ENCODE data around the gene NFIX. TPM values are rescaled to one million over a fixed set of nuclear protein-coding genes. Genes with fewer than 3 reads are reported as not detected.
A peak's percentile ranks its signal among the peaks of the same experiment; 100 is the strongest.

The NFIX gene
- total RNA-seq, 4 donors from 2014 or later, result 27.4 to 381 (median 78.4) TPM

DNA sequence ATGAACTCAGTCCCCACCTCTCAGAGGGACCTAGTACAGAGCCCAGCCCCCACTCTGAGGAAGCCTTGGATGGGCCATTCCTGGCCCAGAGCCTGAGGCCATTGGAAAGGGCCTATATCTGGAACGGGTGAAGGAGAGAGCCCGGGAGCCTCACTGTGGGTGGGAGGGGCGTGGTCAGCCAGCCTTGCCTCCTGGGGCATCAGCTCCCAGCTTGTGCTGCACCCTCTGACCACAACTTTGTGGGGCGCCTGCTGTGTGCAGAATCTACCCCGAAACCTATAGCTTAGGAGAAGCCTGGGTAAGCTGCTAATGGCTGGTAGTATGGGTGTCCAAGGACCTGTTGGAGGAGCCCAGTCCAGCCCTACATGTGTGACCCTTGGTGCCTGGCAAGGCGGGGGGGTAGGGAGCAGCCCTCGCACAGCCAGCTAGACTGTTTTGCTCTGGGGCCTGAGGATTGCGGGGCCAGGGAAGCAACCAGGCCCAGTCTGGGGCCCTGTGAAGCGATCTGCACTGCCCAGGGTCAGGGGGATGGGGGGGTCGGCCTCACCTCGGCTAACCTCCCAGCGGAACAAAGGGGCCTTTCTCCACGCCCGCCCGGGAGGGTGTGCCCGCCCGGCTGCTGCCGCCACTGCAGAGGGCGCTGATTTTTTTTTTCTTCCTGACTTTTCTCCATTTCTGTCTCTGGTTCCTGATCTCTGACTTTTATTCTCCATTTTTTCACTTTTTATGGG lies 65.1 kb downstream of the NFIX start:
- H3K36me3 ChIP-seq, result no peaks in the 10 kb centered on the region
- H3K4me1 ChIP-seq, result peaks cover 29 to 61% of the 10 kb centered on the region in 2 donors
- H3K4me3 ChIP-seq, result peak overlapping the region; percentile 33 to 35
- TF ChIP-seq POLR2A (IDR thresholded peaks at IDR 0.05), result no peak
- no peak for TF ChIP-seq CTCF (IDR thresholded peaks at IDR 0.05)
- H3K27me3 ChIP-seq, result no peaks in the 10 kb centered on the region
- DNase-seq, result peak in 1 of 2 donors; percentile 65
- H3K9me3 ChIP-seq, result no peaks in the 10 kb centered on the region
- peak overlapping the region; percentile 98 to 100 for H3K27ac ChIP-seq
- intact Hi-C loops (cut with DNase I; ENCODE audit: low total_unique reads), result loop anchor here (5.0 kb wide), 1 partner anchor 78 kb away; no protein-coding TSS in a partner anchor

- peak; percentile 94 to 99 (median 96) for TF ChIP-seq CTCF (IDR thresholded peaks at IDR 0.05)
- peak in 1 of 2 donors; percentile 17 for TF ChIP-seq POLR2A (IDR thresholded peaks at IDR 0.05)
- Histone ChIP-seq H3K4me3 (peak overlapping the region; percentile 33 to 35), H3K36me3 (no peaks in the 10 kb centered on the region), H3K4me1 (peaks cover 34 to 61% of the 10 kb centered on the region in 2 donors), H3K9me3 (no peaks in the 10 kb centered on the region), H3K27me3 (no peaks in the 10 kb centered on the region), H3K27ac (peak overlapping the region; percentile 98 to 100)
- intact Hi-C loops (cut with DNase I; ENCODE audit: low total_unique reads), result loop anchor here (5.0 kb wide), 1 partner anchor 79 kb away; no protein-coding TSS in a partner anchor
- DNase-seq, result peak; percentile 83 to 89
Measured at GRCh38 chr19:13060964-13061927, 66.0 kb downstream of the NFIX start.

DNA sequence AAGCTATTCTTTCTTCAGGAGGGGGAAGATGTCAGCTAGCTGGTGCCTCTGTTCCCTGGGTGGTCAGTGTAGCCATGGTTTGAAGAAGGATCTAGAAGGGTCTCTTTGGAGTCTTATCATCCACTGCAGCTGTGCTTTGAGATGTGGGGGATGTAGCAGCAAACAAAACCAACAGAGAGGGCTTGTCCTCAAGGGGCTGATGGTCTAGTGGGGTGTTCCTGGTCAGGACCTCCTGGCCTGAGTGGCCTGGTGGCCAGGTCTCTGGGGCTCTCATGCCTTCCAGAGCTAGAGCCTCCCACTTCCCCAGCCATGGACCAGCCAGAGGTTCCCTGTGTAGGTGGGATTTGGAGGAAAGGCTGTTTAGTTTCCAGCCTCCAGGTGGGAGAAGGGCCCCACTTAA lies 67.0 kb downstream of the NFIX start:
- peak overlapping the region; percentile 98 to 100 for H3K27ac ChIP-seq
- no peak for DNase-seq
- no peaks in the 10 kb centered on the region for H3K27me3 ChIP-seq
- TF ChIP-seq CTCF (IDR thresholded peaks at IDR 0.05) (no peak), POLR2A (IDR thresholded peaks at IDR 0.05) (no peak)
- no peaks in the 10 kb centered on the region for H3K36me3 ChIP-seq
- H3K4me3 ChIP-seq, result no peak overlapping the region
- intact Hi-C loops (cut with DNase I; ENCODE audit: low total_unique reads), result loop anchor here (5.0 kb wide), 1 partner anchor 80 kb away; no protein-coding TSS in a partner anchor
- H3K9me3 ChIP-seq, result no peaks in the 10 kb centered on the region
- peaks cover 27 to 57% of the 10 kb centered on the region in 2 donors for H3K4me1 ChIP-seq

DNA sequence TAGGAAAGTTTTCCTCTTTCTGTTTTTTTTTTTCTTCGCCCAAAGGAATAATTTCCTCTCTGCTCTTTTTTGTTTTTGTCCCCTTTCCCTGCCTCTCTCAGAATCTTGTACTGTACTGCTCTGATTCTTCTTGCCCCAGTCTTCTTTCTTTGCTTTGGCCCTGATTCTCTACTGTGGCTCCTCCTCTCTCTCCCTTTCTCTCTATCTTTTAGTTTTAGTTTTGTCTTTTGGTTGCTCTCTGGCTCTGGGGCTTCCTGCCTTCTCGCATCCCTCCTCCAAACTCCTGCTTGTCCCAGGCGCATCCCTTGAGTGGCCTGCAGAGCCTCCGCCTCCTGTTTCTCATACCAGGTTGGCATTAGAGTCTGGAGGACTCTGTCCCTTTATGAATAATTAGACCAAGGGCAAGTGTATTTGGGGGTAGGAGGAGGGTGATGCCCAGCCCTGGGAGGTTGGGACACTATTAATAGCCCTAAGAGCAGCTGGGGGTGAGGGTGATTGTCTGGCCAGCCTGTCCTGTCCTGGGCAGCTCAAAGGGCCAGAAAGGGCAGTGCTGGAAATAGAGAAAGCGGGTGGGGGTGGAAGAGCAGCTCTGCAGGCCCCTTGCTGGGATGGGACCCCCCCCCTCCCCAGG lies 68.3 kb downstream of the NFIX start:
- intact Hi-C loops (cut with DNase I; ENCODE audit: low total_unique reads), result loop anchor here (5.0 kb wide), 1 partner anchor 81 kb away; no protein-coding TSS in a partner anchor

More for the DNA sequence above, 68.3 kb downstream of the NFIX start:
- Histone ChIP-seq H3K27ac (peak overlapping the region; percentile 98 to 100), H3K4me3 (no peak overlapping the region), H3K36me3 (no peaks in the 10 kb centered on the region), H3K27me3 (no peaks in the 10 kb centered on the region), H3K4me1 (peaks cover 32 to 45% of the 10 kb centered on the region in 2 donors), H3K9me3 (no peaks in the 10 kb centered on the region)
- DNase-seq, result no peak
- TF ChIP-seq CTCF (IDR thresholded peaks at IDR 0.05) (no peak), POLR2A (IDR thresholded peaks at IDR 0.05) (no peak)
